Stimulated activated CD8-positive, alpha-beta memory T cell treated with anti-CD3 and anti-CD28 coated beads, Interleukin-7, amount 100 ng/mL, for 1 hour (primary cell): ENCODE measurements around the gene ITGB8.

Experiments used
- DNase-seq, 2 donors: peaks; one replicate each; pipeline ENCODE4 v3.0.0-alpha.2; 2020; ENCODE audit warnings: low read depth in 2 of 2

The ITGB8 gene

DNA sequence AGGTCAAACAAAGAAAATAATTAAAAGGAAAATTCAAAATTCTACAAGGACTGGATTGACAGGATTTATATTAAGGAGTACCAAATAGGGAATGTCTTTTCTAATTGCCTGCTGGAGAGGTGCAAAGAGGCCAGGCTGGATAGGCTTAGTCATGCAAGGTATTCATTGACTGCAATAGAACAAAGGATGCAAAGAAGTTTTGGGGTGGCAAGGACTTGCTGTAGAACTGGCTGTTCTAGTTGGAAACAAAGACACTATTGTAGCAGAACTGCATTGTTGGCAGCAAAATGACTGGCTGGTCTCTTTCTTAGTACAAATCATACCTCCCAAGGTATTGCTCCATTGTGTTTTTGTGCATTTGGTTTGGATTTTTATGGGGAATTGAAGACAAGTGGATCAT is 10.1 kb downstream of the ITGB8 start:
- DNase-seq = no peak

DNA sequence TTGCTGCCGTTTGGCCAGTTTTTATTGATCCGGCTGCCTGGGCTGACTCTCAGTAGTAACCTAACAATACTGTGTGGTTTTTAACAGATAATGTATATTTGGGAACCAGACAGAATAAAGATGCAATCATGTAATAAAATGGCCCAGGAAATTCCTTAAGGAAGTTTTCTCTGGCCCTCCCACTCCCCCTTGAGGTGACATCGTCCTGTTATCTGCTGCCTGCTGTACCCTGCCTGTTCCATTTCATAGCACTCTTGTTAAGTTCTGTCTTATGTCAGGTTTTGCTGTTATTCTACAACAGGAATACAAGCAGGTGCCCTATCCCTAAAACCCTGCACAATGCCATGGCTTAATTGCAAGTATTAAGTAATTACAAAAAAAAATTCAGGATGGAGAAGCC is 12.5 kb downstream of the ITGB8 start:
- no peak for DNase-seq

- DNase-seq = no peak
Observed at GRCh38 chr7:20343941-20344340, 13.2 kb downstream of the ITGB8 start.

- DNase-seq = no peak
Observed at GRCh38 chr7:20344396-20344795, 13.7 kb downstream of the ITGB8 start.

DNA sequence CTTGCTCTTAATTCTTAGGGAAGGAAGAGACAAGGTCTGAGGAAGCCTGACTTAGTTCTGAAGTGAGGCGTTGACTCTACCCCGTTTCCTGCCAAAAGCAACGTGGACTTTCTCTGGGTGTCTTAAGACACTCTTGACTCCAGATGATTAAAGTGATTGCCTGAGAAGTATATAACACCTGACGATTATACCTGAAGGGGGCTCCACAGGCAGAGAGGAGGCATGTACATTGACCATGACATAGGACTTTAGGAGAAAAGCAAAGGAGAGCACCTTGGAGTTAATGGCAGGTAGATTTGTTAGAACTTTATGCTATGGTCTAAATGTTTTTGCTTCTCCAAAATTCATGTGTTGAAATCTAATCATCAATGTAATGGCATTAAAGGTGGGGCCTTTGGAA is 15.9 kb downstream of the ITGB8 start:
- no peak for DNase-seq

GRCh38 chr7:20347680-20348079 is 17.0 kb downstream of the ITGB8 start:
- DNase-seq = no peak

DNA sequence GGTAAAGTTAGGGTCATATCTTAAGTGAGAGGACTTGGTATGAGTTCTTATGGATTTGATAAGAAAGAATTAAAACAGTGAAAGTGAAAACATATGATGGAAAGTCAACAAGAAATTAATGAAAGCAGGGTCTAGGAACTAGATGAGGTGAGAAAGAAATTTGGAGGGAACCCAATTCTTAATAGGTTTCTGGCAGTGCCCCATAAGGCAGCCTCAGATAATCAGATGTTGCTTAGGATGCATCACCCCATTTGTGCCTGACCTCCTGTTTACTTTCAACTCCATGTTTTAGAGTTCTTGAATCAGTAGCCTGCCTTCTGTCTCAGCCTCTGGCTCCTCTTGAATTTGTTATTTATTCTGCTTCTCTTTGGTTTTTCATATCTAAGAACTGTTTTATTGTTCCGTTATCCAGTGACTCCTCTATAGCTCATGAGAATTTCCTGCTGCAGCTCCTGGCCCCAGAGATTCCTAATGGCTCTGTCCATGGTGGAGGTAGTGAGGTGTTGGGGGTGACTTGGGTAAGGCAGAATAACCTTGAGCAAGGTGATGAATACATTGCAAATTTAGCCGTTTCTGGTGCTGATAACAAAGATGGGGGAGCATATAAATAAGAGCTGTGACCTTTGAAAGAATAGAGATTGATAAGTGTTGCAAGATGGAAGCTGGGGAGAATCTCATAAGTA is 17.6 kb downstream of the ITGB8 start:
- no peak for DNase-seq

- DNase-seq = no peak
Observed at GRCh38 chr7:20350518-20350951, 19.8 kb downstream of the ITGB8 start.

DNA sequence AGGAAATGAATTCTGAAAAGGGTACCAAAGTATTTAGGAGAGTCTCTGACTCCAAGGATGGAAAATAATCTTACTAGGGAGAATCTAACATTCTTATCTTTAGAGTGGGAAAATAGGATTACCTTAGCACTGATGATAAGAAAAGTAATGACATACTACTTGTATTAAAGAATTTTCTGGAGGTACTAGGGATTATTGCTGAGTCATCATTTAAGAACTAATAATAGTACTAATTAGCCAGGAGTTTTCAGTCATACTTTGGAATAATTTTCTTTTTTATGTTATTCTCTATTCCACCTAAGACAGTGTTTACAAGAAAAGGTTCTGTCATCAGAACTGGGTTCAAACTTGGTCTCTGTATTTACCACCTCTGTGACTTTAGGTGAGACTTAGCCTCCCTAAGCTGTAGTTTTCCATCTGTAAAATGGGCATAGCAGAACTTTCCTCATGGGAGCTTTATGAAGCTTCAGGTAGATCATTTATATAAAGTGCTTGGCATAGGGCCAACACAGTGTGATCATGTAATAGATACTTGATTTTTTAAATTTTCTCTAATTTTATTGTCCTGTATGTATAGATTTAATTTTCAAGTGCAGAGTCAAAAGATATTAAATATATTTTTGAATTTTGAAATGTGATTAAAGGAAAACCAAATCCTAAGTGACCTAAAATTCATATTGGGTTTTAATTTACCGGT is 20.4 kb downstream of the ITGB8 start:
- DNase-seq = no peak

- no peak for DNase-seq
Observed at GRCh38 chr7:20351901-20352300, 21.2 kb downstream of the ITGB8 start.

GRCh38 chr7:20352573-20353306 is 22.0 kb downstream of the ITGB8 start:
- DNase-seq = no peak

DNA sequence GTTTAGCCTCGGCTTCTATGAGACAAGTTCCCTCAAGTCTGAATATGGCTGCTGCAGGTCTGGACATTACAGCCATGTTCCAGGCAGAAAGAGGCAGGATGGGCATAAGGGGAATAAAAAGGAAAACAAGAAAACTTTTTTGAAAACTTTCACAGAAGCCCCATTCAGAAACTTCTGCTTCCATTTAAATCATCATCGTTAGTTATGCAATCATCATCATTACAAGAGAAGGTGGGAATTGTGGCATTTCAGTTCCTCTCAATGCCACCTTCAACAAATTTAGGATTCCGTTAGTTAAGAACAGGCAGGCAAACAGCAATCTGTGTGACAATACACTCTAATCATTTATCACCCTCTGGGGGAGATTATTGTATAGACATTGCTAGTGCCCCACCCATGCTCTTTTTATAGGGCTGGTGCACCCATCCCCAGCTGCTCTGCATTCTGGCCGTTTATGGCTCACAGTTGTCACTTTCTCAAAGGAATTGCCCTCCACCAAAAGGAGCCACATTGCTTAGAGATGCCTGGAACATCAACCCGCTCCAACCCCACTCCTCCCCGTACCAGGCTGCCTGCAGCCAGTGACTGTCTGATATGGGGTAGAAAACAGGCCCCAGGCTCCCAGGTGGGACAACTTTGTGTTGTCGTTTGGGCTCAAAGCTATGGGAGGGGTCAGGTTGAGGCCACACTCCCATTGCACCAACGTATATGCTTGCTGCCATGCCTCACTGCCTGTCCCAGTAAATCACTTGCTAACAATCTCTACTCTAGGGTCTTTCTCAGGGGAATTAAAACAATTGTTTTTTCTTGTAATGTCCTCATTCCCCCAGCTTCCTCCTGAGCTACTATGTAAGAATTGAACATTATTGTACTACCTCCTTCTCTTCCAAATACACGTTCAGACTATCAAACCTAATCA is 24.2 kb downstream of the ITGB8 start:
- no peak for DNase-seq

DNA sequence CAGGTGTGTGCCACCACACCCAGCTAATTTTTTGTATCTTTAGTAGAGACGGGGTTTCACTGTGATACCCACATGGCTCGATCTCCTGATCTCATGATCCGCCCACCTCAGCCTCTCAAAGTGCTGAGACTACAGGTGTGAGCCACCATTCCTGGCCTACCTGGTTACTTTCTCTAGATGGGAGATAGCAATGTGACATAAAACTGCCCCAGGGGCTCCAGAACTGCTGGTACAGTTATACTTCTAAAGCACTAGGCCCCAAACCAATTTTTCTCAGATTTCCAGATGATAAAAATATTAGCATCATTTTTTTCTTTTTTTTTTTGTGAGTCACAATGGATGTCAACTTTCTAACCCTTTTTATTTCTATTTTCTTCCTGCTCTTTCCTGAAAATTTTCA is 27.4 kb downstream of the ITGB8 start:
- no peak for DNase-seq

GRCh38 chr7:20358762-20359282 is 28.1 kb downstream of the ITGB8 start:
- no peak for DNase-seq

- no peak for DNase-seq
Observed at GRCh38 chr7:20359341-20359963, 28.8 kb downstream of the ITGB8 start.

DNA sequence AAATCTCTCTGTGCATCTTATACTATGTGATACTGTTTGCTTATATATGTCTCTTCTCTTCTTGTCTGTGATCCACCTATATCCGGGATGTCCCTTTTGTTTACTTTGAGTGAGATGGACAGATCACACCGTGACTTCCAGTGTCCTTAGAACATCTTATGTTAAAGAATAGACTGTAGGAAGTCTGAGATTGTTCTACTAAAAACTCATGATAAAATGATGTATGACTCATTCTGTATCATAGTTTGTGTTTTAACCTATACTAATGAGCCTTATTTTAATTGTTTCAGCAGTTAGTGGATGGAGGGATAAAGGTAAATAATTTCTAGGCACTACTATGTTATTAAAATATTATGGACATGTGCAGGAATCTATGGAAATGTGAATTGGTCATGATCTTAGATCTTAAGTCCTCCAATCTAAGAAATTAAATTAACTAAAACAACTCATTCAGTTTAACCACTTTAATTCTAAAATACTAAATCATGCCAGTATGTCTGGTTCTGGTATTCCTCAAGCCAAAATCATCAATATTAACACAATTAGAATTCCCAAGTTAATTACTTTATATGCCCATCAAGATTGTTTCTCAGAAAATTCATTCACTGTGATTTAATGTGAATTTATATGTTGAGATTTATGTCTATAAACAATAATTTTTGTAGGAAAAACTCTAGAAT is 32.0 kb downstream of the ITGB8 start:
- no peak for DNase-seq

GRCh38 chr7:20364571-20365196 is 34.0 kb downstream of the ITGB8 start:
- no peak for DNase-seq

DNA sequence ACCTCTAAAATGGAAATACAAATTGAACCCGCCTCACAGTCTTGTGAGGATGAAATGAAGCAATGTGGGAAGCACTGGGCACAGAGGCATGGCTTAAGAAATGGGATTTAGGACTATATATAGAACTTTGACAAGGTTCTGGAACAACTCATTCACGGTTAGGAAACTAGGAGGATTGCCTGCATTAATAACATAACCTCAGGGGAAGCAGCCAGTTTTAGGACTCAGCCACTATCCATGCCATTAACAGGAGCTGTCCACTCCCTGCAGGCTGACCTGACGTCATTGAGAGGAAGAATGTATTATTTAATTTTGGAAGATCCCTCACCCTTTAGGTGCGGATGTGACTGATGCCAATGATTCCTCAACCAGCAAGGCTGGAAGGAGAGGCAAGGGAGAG is 34.8 kb downstream of the ITGB8 start:
- DNase-seq = no peak

DNA sequence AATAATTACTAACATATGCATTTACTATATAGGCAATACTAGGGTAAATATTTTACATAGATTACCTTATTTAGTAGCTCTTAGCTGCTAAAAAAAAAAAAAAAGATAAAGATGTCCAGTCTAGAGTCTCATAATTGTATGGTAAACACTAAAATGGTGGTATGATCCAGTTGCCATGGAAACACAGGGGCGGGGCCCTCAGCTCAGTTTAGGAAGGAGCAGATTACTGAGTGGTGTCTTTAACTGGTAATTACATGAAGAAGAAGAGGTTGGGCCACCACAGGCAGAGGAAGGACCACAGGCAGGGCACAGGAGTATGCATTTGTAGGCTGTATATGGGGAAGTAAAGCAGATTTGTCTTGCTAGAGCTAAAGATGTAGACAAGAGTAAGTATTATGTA is 43.7 kb downstream of the ITGB8 start:
- DNase-seq = no peak

GRCh38 chr7:20376796-20377195 is 46.1 kb downstream of the ITGB8 start:
- no peak for DNase-seq
